GM19351 (cell line): Measurements from ENCODE around the gene ZNF708.
"Not testable (repeated sequence)": the region's sequence is repeated elsewhere in the genome, so short reads cannot be mapped to it uniquely, and the experiment has no call there.

ENCODE experiments used
- ATAC-seq: cut with Tn5 transposase; IDR thresholded peaks from one replicate; pipeline ENCODE4 v1.9.1; 2021; ENCODE audit warnings: mild to moderate bottlenecking, moderate library complexity; ENCODE audit not compliant: unreplicated experiment

ZNF708 gene

DNA sequence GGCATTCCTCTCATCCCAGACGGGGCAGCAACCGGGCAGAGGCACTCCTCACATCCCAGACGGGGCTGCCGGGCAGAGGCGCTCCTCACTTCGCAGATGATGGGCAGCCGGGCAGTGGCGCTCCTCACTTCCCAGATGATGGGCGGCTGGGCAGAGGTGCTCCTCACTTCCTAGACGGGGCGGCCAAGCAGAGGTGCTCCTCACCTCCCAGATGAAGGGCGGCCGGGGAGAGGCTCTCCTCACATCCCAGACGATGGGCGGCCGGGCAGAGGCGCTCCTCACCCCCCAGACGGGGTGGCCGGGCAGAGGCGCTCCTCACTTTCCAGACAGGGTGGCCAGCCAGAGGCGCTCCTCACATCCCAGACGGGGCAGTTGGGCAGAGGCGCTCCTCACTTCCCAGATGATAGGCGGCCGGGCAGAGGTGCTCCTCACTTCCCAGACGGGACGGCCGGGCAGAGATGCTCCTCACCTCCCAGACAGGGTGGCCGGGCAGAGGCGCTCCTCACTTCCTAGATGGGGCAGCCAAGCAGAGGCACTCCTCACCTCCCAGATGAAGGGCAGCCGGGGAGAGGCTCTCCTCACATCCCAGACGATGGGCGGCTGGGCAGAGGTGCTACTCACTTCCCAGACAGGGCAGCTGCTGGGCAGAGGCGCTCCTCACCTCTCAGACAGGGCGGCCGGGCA lies 68.9 kb downstream of the ZNF708 start:
- no peak for ATAC-seq

DNA sequence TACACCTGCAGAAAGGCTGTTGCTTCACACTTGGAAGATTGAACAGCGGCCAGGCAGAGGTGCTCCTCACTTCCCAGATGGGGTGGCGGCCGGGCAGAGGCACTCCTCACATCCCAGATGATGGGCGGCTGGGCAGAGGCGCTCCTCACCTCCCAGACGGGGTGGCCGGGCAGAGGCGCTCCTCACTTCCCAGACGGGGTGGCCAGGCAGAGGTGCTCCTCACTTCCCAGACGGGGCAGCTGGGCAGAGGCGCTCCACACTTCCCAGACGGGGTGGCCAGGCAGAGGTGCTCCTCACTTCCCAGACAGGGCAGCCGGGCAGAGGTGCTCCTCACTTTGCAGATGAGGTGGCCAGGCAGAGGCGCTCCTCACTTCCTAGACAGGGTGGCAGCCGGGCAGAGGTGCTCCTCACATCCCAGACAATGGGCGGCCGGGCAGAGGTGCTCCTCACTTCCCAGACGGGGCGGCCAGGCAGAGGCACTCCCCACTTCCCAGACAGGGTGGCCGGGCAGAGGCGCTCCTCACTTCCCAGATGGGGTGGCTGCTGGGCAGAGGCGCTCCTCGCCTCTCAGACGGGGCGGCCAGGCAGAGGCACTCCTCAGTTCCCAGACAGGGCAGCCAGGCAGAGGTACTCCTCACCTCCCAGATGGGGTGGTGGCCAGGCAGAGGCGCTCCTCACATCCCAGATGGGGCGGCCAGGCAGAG lies 69.6 kb downstream of the ZNF708 start:
- ATAC-seq, result not testable (repeated sequence)

DNA sequence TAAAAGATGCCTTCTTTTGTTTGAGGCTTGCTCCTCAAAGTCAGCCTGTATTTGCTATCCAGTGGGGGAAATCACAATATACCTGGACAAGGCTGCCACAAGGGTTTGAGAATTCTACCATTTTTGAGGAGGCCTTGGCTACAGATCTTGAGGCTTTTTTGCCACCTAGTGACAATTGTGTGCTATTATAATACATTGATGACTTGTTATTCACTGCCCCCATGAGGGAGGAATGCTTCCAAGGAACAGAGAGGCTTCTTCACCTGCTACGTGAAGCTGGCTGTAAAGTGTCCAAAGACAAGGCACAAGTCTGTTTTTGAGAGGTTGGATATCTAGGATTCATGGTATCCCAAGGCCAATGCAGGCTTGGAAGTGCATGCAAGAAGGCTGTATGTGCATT lies 72.5 kb downstream of the ZNF708 start:
- no peak for ATAC-seq
